Vagina (tissue), 2 donors: ENCODE results near the gene NCF4. TPM values are rescaled to one million over a fixed set of nuclear protein-coding genes. Genes with fewer than 3 reads are reported as not detected.

Source experiments
- DNase-seq, 2 donors: peaks; one replicate each; pipeline ENCODE4 v3.0.0-alpha.2; 2017; ENCODE audit errors: extremely low spot score in 2 of 2
- H3K27ac ChIP-seq: fragments of 200-600 bp; sonication (generic); one replicate; pipeline ENCODE4 v1.5.1; 2019
- H3K27me3 ChIP-seq: fragments of 200-600 bp; sonication (generic); one replicate; pipeline ENCODE4 v1.5.1; 2019
- H3K36me3 ChIP-seq, 2 donors: fragments of 200-600 bp; sonication (generic); one replicate each; pipeline ENCODE4 v1.5.1; 2017 to 2019
- H3K4me1 ChIP-seq: fragments of 200-600 bp; sonication (generic); one replicate; pipeline ENCODE4 v1.5.1; 2019
- H3K4me3 ChIP-seq, 2 donors: fragments of 200-600 bp; sonication (generic); 1 replicate in 1 of 2; 2 replicates in 1 of 2; pipeline ENCODE4 v1.5.1; 2016 to 2019
- H3K9me3 ChIP-seq: fragments of 200-600 bp; sonication (generic); one replicate; pipeline ENCODE4 v1.5.1; 2019
- POLR2A ChIP-seq, 2 donors: fragments of 450-650 bp; IDR thresholded peaks; one replicate each; pipeline ENCODE4 v1.6.1; 2017; ENCODE audit warnings: antibody characterized with exemption in 2 of 2, mild to moderate bottlenecking in 2 of 2, moderate library complexity in 2 of 2
- POLR2AphosphoS5 ChIP-seq, 2 donors: sonication (generic); formaldehyde crosslinking; IDR thresholded peaks; one replicate each; pipeline ENCODE4 v1.9.0; 2017; ENCODE audit warnings: antibody characterized with exemption in 2 of 2, mild to moderate bottlenecking in 2 of 2, low read depth in 1 of 2; ENCODE audit not compliant: insufficient read depth in 1 of 2
- intact Hi-C: fragments of 100-400 bp; cut with DNase I; formaldehyde crosslinking; loops from one replicate; pipeline ENCODE4 v1.15.1; 2023
- total RNA-seq: library from RNA; depleted of rRNA; stranded (reverse); fragments of >200 nt; gene quantifications from one replicate; pipeline ENCODE4 v1.2.3, GENCODE V29; 2016
- TF ChIP-seq, protein P1 (sequence below), 3 experiments: fragments of 450-650 bp in 2 of 3; fragments of 200-600 bp in 1 of 3; sonication (generic) in 1 of 3; IDR thresholded peaks; one replicate each; pipeline ENCODE4 v1.5.1; 2017 to 2019; ENCODE audit warnings: antibody characterized with exemption in 3 of 3, mild to moderate bottlenecking in 2 of 3, moderate library complexity in 2 of 3

Gene NCF4
- total RNA-seq, 1 donor from 2014 or later = 37.6 TPM

DNA sequence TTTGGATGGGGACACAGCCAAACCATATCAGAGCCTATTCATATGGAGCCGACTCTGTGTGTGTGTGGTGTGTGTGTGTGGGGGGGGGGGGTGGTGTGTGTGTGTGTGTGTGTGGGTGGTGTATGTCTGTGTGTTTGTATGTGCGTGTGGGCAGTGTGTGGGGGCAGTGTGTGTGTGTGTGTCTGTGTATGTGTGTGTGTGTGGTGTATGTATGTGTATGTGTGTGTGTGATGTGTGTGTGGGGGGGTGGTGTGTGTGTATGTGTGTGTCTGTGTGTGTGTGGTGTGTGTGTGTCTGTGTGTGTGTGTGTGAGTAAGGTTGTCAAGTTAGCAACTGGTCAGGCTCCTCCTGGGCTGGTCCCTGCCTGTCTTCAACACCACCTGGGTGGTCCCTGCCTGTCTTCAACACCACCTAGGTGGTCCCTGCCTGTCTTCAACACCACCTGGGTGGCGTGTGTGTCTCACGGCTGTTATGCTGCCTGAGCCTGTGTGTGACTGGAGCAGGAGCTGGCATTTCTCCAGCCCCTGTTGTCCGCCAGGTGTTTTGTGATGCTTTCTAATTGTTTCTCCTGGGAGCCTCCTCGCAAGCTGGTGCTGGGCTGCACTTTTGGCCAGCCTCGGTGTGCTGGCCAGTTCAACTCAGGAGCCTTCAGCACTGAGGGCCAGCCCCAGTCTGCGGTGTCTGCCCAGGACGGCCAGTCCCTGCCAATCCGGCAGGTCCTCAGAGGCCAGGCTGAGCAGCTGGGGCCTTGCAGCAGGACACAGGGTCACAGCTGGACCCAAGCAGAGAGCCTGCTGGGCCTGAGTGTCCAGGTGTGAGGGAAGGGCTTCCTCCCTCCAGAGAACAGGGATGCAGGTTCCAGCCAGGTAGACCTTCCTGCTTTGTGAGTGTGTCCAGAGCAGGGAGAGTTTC is 22.4 kb upstream of the NCF4 start:
- intact Hi-C loops = no loop called here
- Histone ChIP-seq H3K4me1 (no peaks in the 10 kb centered on the region), H3K9me3 (no peaks in the 10 kb centered on the region), H3K27ac (no peak overlapping the region), H3K4me3 (no peak overlapping the region), H3K36me3 (no peaks in the 10 kb centered on the region), H3K27me3 (no peaks in the 10 kb centered on the region)
- TF ChIP-seq POLR2A (IDR thresholded peaks at IDR 0.05) = no peak
- no peak for TF ChIP-seq POLR2AphosphoS5 (IDR thresholded peaks at IDR 0.05; ENCODE audit: insufficient read depth in 1 of 2, low read depth in 1 of 2)
- TF ChIP-seq, protein P1, sequence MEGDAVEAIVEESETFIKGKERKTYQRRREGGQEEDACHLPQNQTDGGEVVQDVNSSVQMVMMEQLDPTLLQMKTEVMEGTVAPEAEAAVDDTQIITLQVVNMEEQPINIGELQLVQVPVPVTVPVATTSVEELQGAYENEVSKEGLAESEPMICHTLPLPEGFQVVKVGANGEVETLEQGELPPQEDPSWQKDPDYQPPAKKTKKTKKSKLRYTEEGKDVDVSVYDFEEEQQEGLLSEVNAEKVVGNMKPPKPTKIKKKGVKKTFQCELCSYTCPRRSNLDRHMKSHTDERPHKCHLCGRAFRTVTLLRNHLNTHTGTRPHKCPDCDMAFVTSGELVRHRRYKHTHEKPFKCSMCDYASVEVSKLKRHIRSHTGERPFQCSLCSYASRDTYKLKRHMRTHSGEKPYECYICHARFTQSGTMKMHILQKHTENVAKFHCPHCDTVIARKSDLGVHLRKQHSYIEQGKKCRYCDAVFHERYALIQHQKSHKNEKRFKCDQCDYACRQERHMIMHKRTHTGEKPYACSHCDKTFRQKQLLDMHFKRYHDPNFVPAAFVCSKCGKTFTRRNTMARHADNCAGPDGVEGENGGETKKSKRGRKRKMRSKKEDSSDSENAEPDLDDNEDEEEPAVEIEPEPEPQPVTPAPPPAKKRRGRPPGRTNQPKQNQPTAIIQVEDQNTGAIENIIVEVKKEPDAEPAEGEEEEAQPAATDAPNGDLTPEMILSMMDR (IDR thresholded peaks at IDR 0.05) = no peak
- no peak for DNase-seq

DNA sequence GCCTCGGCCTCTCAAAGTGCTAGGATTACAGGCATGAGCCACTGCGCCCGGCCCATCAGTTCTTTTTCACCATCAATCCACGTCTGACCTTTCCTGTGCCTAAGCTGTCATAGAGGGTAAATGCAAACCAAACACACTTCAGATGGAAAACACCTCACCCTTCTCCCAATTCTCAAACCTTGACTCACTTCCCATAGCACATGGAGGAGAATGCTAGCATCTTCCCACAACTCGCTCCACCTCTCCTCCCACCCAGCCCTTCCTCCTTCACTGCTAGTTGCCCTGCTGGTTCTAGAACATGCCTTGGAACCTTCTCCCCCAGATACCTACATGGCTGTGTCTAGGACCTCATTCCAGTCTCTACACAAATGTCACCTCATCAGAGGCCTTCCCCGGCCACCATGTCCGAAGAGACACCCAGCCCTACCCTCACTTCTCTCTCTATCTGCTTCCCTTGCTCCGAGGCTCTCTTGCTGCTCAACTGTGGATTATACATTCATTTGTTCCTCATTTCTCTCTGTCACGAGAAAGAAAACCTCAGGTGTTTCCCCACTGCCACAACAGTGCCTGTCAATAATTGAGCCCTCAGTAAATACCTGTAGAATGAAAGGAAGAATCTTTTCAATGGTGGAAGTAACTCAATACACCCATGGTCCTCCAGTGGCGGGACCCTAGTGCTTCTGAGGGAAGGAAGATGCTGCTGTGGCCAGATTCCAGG is 21.3 kb upstream of the NCF4 start:
- H3K4me1 ChIP-seq = no peaks in the 10 kb centered on the region
- H3K27me3 ChIP-seq = no peaks in the 10 kb centered on the region
- no peaks in the 10 kb centered on the region for H3K36me3 ChIP-seq
- TF ChIP-seq, protein P1 (IDR thresholded peaks at IDR 0.05) = no peak
- no peak for TF ChIP-seq POLR2A (IDR thresholded peaks at IDR 0.05)
- TF ChIP-seq POLR2AphosphoS5 (IDR thresholded peaks at IDR 0.05; ENCODE audit: insufficient read depth in 1 of 2, low read depth in 1 of 2) = no peak
- no peak overlapping the region for H3K4me3 ChIP-seq
- intact Hi-C loops = no loop called here
- no peak for DNase-seq
- H3K9me3 ChIP-seq = no peaks in the 10 kb centered on the region
- H3K27ac ChIP-seq = no peak overlapping the region

DNA sequence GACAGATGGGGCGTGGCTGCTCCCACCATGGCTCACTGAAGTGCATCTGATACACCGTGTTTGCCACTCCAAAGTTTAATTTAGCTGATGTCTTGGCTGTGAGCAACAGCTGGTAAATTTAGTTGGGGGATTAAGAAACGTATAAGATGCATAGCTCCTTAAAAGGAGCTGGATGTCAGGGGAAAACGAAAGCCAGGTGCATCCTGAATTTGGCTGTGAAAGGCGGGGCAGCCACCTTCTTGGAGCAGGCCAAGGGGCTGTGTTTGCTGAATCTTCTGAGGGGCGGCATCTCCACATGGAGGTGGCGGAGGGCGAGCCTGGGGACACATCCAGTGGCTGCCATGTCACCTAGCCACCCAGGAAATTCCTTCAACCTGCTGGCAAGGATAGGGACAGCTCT is 20.7 kb upstream of the NCF4 start:
- Histone ChIP-seq H3K9me3 (no peaks in the 10 kb centered on the region), H3K27ac (no peak overlapping the region), H3K27me3 (no peaks in the 10 kb centered on the region), H3K4me3 (no peak overlapping the region), H3K4me1 (no peaks in the 10 kb centered on the region), H3K36me3 (no peaks in the 10 kb centered on the region)
- DNase-seq = no peak
- intact Hi-C loops = no loop called here
- TF ChIP-seq, protein P1 (IDR thresholded peaks at IDR 0.05) = no peak
- no peak for TF ChIP-seq POLR2AphosphoS5 (IDR thresholded peaks at IDR 0.05; ENCODE audit: insufficient read depth in 1 of 2, low read depth in 1 of 2)
- TF ChIP-seq POLR2A (IDR thresholded peaks at IDR 0.05) = no peak

DNA sequence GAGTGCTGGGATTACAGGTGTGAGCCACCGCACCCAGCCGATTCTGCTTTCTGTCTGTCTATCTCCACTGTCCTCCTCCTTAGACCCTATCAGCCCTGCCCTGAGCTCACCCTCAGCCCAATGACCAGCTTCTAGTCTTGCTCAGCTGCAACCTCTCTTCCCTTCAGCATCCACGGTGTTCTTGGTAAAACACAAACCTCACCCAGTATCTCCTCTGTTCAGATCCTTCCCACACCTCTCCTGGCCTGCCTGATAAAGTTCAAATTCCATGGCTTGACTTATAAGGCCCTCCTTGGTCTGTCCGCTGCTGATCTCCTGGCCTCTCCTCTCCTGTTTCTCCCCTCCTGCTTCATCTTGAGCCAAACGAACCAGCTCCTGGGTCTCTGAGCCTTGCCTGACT is 14.5 kb upstream of the NCF4 start:
- Histone ChIP-seq H3K9me3 (no peaks in the 10 kb centered on the region), H3K36me3 (no peaks in the 10 kb centered on the region), H3K27me3 (no peaks in the 10 kb centered on the region), H3K27ac (no peak overlapping the region), H3K4me3 (no peak overlapping the region), H3K4me1 (no peaks in the 10 kb centered on the region)
- intact Hi-C loops = no loop called here
- no peak for DNase-seq
- no peak for TF ChIP-seq POLR2A (IDR thresholded peaks at IDR 0.05)
- TF ChIP-seq POLR2AphosphoS5 (IDR thresholded peaks at IDR 0.05; ENCODE audit: insufficient read depth in 1 of 2, low read depth in 1 of 2) = no peak
- TF ChIP-seq, protein P1 (IDR thresholded peaks at IDR 0.05) = no peak
